Spleen (tissue), 11 donors: ENCODE data around the gene REL. TPM values are rescaled to one million over a fixed set of nuclear protein-coding genes. Genes with fewer than 3 reads are reported as not detected.
A peak's percentile ranks its signal among the peaks of the same experiment; 100 is the strongest.

Experiments
- DNase-seq: peaks from one replicate; pipeline ENCODE4 v3.0.0-alpha.2; 2020
- H3K27ac ChIP-seq, 8 donors: fragments of 200-600 bp; sonication (generic) in 7 of 8; 1 replicate in 4 of 8; 2 replicates in 4 of 8; pipeline versions ENCODE4 v1.5.0 to v1.8.0; 2016 to 2021; ENCODE audit warnings: inconsistent platforms in 4 of 8, mild to moderate bottlenecking in 4 of 8, moderate library complexity in 1 of 8
- H3K27me3 ChIP-seq, 7 donors: fragments of 200-600 bp; sonication (generic) in 6 of 7; replicated peaks in 1 of 7; 1 replicate in 4 of 7; 2 replicates in 3 of 7; pipeline versions ENCODE4 v1.5.0 to v1.8.0; 2016 to 2021; ENCODE audit warnings: inconsistent platforms in 3 of 7, mild to moderate bottlenecking in 1 of 7
- H3K36me3 ChIP-seq, 6 donors: fragments of 200-600 bp; sonication (generic) in 5 of 6; 1 replicate in 4 of 6; 2 replicates in 2 of 6; pipeline versions ENCODE4 v1.5.0 to v1.8.0; 2016 to 2021; ENCODE audit warnings: inconsistent platforms in 2 of 6
- H3K4me1 ChIP-seq, 6 donors: fragments of 200-600 bp; sonication (generic) in 5 of 6; 1 replicate in 3 of 6; 2 replicates in 3 of 6; pipeline versions ENCODE4 v1.5.0 to v1.8.0; 2016 to 2021; ENCODE audit warnings: inconsistent platforms in 3 of 6
- H3K4me3 ChIP-seq, 8 donors: fragments of 200-600 bp; sonication (generic) in 7 of 8; 1 replicate in 4 of 8; 2 replicates in 4 of 8; pipeline versions ENCODE4 v1.5.0 to v1.8.0; 2016 to 2021; ENCODE audit warnings: inconsistent platforms in 4 of 8, mild to moderate bottlenecking in 4 of 8, moderate library complexity in 2 of 8
- H3K9me3 ChIP-seq, 8 donors: fragments of 200-600 bp; sonication (generic) in 7 of 8; 1 replicate in 4 of 8; 2 replicates in 4 of 8; pipeline versions ENCODE4 v1.5.0 to v1.8.0; 2016 to 2021; ENCODE audit warnings: inconsistent platforms in 4 of 8
- POLR2A ChIP-seq, 3 donors: fragments of 450-650 bp; IDR thresholded peaks; one replicate each; pipeline ENCODE4 v1.5.1; 2017; ENCODE audit warnings: antibody characterized with exemption in 3 of 3, mild to moderate bottlenecking in 1 of 3
- POLR2AphosphoS5 ChIP-seq, 3 donors: sonication (generic); formaldehyde crosslinking; IDR thresholded peaks; one replicate each; pipeline ENCODE4 v1.5.1; 2017; ENCODE audit warnings: antibody characterized with exemption in 3 of 3
- WGBS, 5 donors: extraction: QIAGEN DNeasy Blood & Tissue Kit in 3 of 5; methylation state at CpG; one replicate each; pipeline versions ENCODE4 v1.1.5 to v1.1.7; 2013 to 2018; 5-methylcytosine and 5-hydroxymethylcytosine counted together
- intact Hi-C: fragments of 100-400 bp; cut with DNase I; formaldehyde crosslinking; loops from one replicate; pipeline ENCODE4 v1.15.0; 2023; ENCODE audit warnings: low total_unique reads
- polyA plus RNA-seq, 3 donors: library from polyadenylated mRNA; stranded (reverse); fragments of 200-250 nt; gene quantifications; one replicate each; pipeline ENCODE4 v1.2.1, GENCODE V29; 2013
- total RNA-seq, 7 donors: library from RNA; depleted of rRNA in 3 of 7; stranded (reverse); fragments of >200 nt in 3 of 7; fragmentation: NEBNext Ultra II Directional in 4 of 7; extraction: Animal tissue kit (Norgen Biotek cat#: 25700) in 4 of 7; gene quantifications; one replicate each; pipeline versions ENCODE4 v1.1.0 to v1.2.1, GENCODE V29; 2016 to 2021
- TF ChIP-seq, protein P1 (sequence below), 11 experiments: fragments of 200-600 bp in 7 of 11; fragments of 450-650 bp in 4 of 11; sonication (generic) in 4 of 11; IDR thresholded peaks in 8 of 11; conservative IDR thresholded peaks in 3 of 11; 1 replicate in 7 of 11; 2 replicates in 4 of 11; pipeline versions ENCODE4 v1.4.0 to v1.8.0; 2016 to 2021; ENCODE audit warnings: antibody characterized with exemption in 11 of 11, inconsistent platforms in 4 of 11, mild to moderate bottlenecking in 1 of 11
- donor health status: healthy with polysubstance abuse.
- donor health status: DM: no; HTN: no; CAD: no; lungs with moderate emphysema.
- donor health status: DM: no; HTN: no; CAD: no.
- donor health status: Bipolar disorder and iron deficiency.
- donor health status: healthy.
- donor health status: DM: no; HTN: no; CAD: no.
- donor health status: DM: yes; HTN: yes; CAD: no.

REL gene
- total and polyA plus RNA-seq, 10 donors: 1.3 to 68.8 (median 53.8) TPM

- Histone ChIP-seq H3K27me3 (no peaks in the 10 kb centered on the region), H3K4me3 (no peak overlapping the region), H3K4me1 (peaks cover 0 to 24% (median 7%) of the 10 kb centered on the region in 6 donors), H3K36me3 (no peaks in the 10 kb centered on the region), H3K9me3 (no peaks in the 10 kb centered on the region), H3K27ac (no peak overlapping the region)
- no peak for TF ChIP-seq POLR2A (IDR thresholded peaks at IDR 0.05)
- no peak for TF ChIP-seq POLR2AphosphoS5 (IDR thresholded peaks at IDR 0.05)
- TF ChIP-seq, protein P1, sequence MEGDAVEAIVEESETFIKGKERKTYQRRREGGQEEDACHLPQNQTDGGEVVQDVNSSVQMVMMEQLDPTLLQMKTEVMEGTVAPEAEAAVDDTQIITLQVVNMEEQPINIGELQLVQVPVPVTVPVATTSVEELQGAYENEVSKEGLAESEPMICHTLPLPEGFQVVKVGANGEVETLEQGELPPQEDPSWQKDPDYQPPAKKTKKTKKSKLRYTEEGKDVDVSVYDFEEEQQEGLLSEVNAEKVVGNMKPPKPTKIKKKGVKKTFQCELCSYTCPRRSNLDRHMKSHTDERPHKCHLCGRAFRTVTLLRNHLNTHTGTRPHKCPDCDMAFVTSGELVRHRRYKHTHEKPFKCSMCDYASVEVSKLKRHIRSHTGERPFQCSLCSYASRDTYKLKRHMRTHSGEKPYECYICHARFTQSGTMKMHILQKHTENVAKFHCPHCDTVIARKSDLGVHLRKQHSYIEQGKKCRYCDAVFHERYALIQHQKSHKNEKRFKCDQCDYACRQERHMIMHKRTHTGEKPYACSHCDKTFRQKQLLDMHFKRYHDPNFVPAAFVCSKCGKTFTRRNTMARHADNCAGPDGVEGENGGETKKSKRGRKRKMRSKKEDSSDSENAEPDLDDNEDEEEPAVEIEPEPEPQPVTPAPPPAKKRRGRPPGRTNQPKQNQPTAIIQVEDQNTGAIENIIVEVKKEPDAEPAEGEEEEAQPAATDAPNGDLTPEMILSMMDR (IDR thresholded peaks at IDR 0.05 in 8 of 11, conservative IDR thresholded peaks at IDR 0.05 in 3 of 11): no peak
- intact Hi-C loops: no loop called here
- 86 to 95% (median 88%) methylated on average over 3 of the region's 3 CpGs for WGBS, 5 donors
- DNase-seq: no peak
Observed at GRCh38 chr2:60849187-60849586, 32.2 kb upstream of the REL start.

- no peak overlapping the region for H3K4me3 ChIP-seq
- WGBS, 5 donors: 61 to 71% (median 65%) methylated on average over 8 of the region's 8 CpGs
- intact Hi-C loops: no loop called here
- TF ChIP-seq, protein P1 (IDR thresholded peaks at IDR 0.05 in 8 of 11, conservative IDR thresholded peaks at IDR 0.05 in 3 of 11): no peak
- no peak for TF ChIP-seq POLR2A (IDR thresholded peaks at IDR 0.05)
- no peak for TF ChIP-seq POLR2AphosphoS5 (IDR thresholded peaks at IDR 0.05)
- no peaks in the 10 kb centered on the region for H3K36me3 ChIP-seq
- H3K4me1 ChIP-seq: peaks cover 0 to 30% (median 13%) of the 10 kb centered on the region in 6 donors
- H3K27me3 ChIP-seq: no peaks in the 10 kb centered on the region
- peak overlapping the region in 1 of 8 donors; percentile 45 for H3K27ac ChIP-seq
- DNase-seq: no peak
- H3K9me3 ChIP-seq: no peaks in the 10 kb centered on the region
Observed at GRCh38 chr2:60852282-60852860, 29.0 kb upstream of the REL start.

- Histone ChIP-seq H3K36me3 (no peaks in the 10 kb centered on the region), H3K4me3 (no peak overlapping the region), H3K4me1 (peaks cover 0 to 31% (median 10%) of the 10 kb centered on the region in 6 donors), H3K27ac (no peak overlapping the region), H3K27me3 (no peaks in the 10 kb centered on the region), H3K9me3 (no peaks in the 10 kb centered on the region)
- TF ChIP-seq, protein P1 (IDR thresholded peaks at IDR 0.05 in 8 of 11, conservative IDR thresholded peaks at IDR 0.05 in 3 of 11): no peak
- TF ChIP-seq POLR2A (IDR thresholded peaks at IDR 0.05) (no peak), POLR2AphosphoS5 (IDR thresholded peaks at IDR 0.05) (no peak)
- 78 to 92% (median 87%) methylated on average over 2 of the region's 2 CpGs for WGBS, 5 donors
- no peak for DNase-seq
- intact Hi-C loops: no loop called here
Observed at GRCh38 chr2:60853531-60853930, 27.8 kb upstream of the REL start.

DNA sequence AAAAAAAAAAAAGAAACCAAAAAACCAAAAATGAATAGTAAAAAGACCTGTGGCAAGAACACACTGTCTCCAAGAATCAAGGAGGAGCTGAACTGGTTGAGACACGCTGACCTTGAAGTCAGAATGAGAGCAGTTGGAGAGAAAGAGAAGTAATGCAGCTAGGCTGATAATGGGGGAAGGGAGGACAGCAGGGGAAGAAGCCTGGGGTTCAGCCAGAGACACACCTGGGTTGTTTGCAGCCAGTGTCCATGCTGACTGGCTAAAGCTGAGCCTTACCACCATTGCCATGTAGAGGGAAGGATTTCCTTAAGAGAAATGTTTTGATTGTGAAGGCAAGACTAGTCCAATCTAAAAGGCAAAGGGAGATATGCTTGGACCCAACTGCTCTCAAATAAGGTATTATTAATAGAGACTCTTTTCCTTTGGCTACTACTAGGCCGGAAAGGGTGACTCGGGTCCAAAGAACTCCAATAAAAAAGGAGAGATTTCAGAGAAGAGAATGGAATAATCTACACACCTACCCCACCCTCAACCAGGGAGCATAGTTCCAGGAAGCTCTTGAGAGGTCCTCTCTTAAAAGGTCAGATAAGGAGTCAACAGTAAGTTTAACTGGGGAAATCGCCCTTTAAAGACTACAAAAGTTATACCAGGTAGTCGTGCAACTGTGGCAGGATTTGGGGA is 25.2 kb upstream of the REL start:
- Histone ChIP-seq H3K36me3 (no peaks in the 10 kb centered on the region), H3K27ac (peak overlapping the region in 1 of 8 donors; percentile 21), H3K4me1 (peaks cover 0 to 31% (median 10%) of the 10 kb centered on the region in 6 donors), H3K4me3 (no peak overlapping the region), H3K27me3 (no peaks in the 10 kb centered on the region), H3K9me3 (no peaks in the 10 kb centered on the region)
- intact Hi-C loops: no loop called here
- no peak for DNase-seq
- no peak for TF ChIP-seq POLR2AphosphoS5 (IDR thresholded peaks at IDR 0.05)
- TF ChIP-seq, protein P1 (IDR thresholded peaks at IDR 0.05 in 8 of 11, conservative IDR thresholded peaks at IDR 0.05 in 3 of 11): no peak
- TF ChIP-seq POLR2A (IDR thresholded peaks at IDR 0.05): no peak
- 66 to 80% (median 72%) methylated on average over 5 of the region's 5 CpGs for WGBS, 5 donors
